Kidney epithelial cell (primary cell): ENCODE data around the gene FOXK1. TPM values are rescaled to one million over a fixed set of nuclear protein-coding genes. Genes with fewer than 3 reads are reported as not detected.

Experiments used
- DNase-seq: peaks from one replicate; pipeline ENCODE4 v3.0.0-alpha.2; 2010; ENCODE audit warnings: low read depth
- H3K27me3 ChIP-seq: 2 replicates; pipeline ENCODE4 v1.6.0; 2011; ENCODE audit warnings: low read length; ENCODE audit not compliant: control insufficient read depth, insufficient read depth
- H3K36me3 ChIP-seq: 2 replicates; pipeline ENCODE4 v1.5.1; 2011; ENCODE audit warnings: low read length; ENCODE audit not compliant: control insufficient read depth, insufficient read depth
- H3K4me3 ChIP-seq: 2 replicates; pipeline ENCODE4 v1.5.1; 2011; ENCODE audit warnings: low read depth, mild to moderate bottlenecking, control low read depth, low read length
- total RNA-seq: library from RNA; depleted of rRNA; stranded (reverse); fragments of >200 nt; gene quantifications from 2 replicates; pipeline ENCODE4 v1.2.3, GENCODE V29; 2015
- TF ChIP-seq, protein P1 (sequence below): IDR thresholded peaks from 2 replicates; pipeline ENCODE4 v1.5.1; 2011; ENCODE audit warnings: mild to moderate bottlenecking, moderate library complexity, low read length, control low read depth, inconsistent platforms; ENCODE audit not compliant: insufficient read depth, poor library complexity, severe bottlenecking

Gene FOXK1
- total RNA-seq: 48.2 and 61.3 TPM in 2 replicates

DNA sequence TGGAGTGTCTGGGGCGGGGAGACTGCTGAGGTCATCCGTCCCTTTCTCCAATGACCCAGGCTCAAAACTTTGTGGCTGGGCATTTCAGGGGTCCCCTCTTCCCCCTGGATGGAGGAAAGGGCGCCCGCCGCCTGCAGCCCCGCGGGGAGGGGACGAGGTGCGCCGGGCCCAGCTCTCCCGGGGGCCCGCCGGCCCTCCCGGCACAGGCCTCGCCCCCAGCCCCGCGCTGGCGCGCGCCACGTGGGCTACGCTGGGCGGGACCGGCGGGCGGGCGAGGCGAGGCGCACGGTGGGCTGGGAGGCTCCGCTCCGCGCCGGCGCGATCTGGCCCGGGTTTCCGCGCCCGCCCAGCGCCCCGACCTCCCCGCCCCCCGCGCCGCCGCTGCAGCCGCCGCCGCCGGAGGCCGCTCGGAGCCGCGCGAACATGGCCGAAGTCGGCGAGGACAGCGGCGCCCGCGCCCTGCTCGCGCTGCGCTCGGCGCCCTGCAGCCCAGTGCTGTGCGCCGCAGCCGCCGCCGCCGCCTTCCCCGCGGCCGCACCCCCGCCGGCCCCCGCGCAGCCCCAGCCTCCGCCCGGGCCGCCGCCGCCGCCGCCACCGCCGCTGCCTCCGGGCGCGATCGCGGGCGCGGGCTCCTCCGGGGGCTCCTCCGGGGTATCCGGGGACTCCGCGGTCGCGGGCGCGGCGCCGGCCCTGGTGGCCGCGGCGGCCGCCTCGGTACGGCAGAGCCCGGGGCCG lies at the start of gene FOXK1:
Gene FOXK1 (plus strand): TSS at position 410 of the 735 bp plus-strand sequence. CDS start 14 bp downstream, at position 424.
- no peaks in the 10 kb centered on the region for H3K27me3 ChIP-seq
- TF ChIP-seq, protein P1, sequence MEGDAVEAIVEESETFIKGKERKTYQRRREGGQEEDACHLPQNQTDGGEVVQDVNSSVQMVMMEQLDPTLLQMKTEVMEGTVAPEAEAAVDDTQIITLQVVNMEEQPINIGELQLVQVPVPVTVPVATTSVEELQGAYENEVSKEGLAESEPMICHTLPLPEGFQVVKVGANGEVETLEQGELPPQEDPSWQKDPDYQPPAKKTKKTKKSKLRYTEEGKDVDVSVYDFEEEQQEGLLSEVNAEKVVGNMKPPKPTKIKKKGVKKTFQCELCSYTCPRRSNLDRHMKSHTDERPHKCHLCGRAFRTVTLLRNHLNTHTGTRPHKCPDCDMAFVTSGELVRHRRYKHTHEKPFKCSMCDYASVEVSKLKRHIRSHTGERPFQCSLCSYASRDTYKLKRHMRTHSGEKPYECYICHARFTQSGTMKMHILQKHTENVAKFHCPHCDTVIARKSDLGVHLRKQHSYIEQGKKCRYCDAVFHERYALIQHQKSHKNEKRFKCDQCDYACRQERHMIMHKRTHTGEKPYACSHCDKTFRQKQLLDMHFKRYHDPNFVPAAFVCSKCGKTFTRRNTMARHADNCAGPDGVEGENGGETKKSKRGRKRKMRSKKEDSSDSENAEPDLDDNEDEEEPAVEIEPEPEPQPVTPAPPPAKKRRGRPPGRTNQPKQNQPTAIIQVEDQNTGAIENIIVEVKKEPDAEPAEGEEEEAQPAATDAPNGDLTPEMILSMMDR: no peak
- peaks cover 2% of the 10 kb centered on the region for H3K36me3 ChIP-seq
- no peak for DNase-seq
- H3K4me3 ChIP-seq: peak within 1 kb of the TSS; percentile 65

DNA sequence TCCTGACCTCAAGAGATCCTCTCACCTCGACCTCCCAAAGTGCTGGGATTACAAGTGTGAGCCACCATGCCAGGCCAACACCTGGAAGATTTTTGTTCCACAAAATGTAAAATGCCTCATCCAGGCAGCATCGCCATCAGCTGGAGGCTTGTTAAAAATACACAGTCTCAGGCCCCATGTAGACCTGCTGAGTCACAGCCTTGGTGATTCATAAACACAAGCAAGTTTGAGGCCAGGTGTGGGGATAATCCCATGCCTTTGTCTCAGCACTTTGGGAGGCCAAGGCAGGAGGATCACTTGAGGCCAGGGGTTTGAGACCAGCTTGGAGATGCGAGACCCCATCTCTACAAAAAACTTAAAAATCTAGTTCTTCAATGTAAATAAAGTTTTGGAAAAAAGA lies 49.1 kb upstream of the FOXK1 start:
- no peak for DNase-seq
- TF ChIP-seq, protein P1: no peak
- Histone ChIP-seq H3K27me3 (no peaks in the 10 kb centered on the region), H3K36me3 (no peaks in the 10 kb centered on the region), H3K4me3 (no peak overlapping the region)

DNA sequence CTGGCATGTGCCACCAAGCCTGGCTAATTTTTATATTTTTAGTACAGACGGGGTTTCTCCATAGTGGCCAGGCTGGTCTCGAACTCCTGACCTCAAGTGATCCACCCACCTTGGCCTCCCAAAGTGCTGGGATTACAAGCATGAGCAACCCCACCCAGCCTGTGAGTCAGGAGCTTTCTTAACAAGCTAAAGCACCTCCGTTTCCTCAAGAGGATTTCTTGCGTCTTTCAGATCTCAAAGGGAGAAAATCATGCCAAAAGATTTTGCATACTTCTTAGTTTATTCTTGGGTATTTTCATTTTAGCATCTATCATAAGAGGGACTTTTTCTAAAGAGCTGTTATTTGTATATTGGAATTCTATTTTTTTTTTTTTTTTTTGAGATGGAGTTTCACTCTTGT lies 47.9 kb upstream of the FOXK1 start:
- H3K27me3 ChIP-seq: no peaks in the 10 kb centered on the region
- H3K4me3 ChIP-seq: no peak overlapping the region
- H3K36me3 ChIP-seq: no peaks in the 10 kb centered on the region
- no peak for DNase-seq
- TF ChIP-seq, protein P1: no peak

DNA sequence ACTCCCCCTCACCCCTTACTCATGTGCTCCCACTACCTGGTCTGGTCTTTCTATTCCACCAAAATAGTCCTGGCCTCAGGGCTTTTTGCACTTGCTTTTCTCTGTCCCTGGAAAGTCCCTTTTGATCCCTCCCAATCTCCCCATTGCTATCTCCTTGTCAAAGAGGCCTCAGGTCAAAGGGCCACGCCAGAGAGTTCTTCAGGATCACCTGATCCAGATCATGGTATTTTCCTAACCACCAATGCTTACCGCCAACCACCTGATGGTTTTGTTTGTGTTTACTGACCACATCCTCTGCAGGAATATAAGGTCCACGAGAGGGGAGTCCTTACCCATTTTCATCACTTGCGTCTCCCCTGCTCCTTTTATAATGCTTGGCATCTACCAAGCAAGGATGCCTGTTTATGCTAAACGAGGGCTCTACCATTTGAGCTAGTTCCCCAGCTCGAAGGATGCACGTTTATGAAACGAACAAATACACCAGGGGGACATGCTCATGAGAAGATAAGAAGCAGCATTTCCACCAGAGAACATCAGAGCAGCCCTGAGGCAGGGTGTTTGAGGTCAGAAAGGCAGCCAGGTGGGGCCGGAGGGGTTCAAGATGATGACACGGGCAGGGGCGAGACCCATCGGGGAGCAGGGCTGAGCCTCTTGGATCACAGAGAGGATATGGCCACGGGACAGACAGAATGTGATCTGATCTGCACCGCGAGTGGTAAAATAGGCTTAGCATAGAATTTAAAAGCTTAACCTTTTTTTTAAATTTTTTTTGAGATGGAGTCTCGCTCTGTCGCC lies 43.1 kb upstream of the FOXK1 start:
- no peaks in the 10 kb centered on the region for H3K27me3 ChIP-seq
- TF ChIP-seq, protein P1: no peak
- no peak overlapping the region for H3K4me3 ChIP-seq
- no peak for DNase-seq
- no peaks in the 10 kb centered on the region for H3K36me3 ChIP-seq

DNA sequence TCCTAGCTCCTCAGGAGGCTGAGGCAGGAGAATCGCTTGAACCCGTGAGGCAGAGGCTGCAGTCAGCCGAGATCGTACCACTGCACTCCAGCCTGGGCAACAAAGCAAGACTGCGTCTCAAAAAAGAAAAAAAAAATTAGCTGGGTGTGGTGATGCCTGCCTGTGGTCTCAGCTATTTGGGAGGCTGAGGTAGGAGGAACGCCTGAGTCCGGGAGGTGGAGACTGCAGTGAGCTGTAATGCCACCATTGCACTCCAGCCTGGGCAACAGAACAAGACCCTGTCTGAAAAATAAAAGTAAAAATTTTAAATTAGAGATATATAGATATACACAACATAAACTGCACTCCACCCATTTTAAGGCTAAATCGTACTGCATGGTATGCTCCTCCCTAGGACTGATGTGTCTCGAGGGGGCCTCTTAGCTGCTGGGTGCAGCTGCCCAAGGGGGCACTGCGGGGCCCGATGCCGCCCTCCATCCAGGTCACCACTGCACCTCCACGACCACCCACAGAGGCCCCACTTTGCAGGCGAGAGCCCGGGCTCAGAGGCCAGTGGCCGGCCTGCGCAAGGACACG lies 40.9 kb upstream of the FOXK1 start:
- TF ChIP-seq, protein P1: no peak
- DNase-seq: no peak
- no peaks in the 10 kb centered on the region for H3K36me3 ChIP-seq
- peak overlapping the region; percentile 44 for H3K4me3 ChIP-seq
- no peaks in the 10 kb centered on the region for H3K27me3 ChIP-seq
